G401 (cell line): Measurements from ENCODE around the gene SPSB1. TPM values are rescaled to one million over a fixed set of nuclear protein-coding genes. Genes with fewer than 3 reads are reported as not detected.

ENCODE experiments used
- DNase-seq: peaks from one replicate; pipeline ENCODE4 v3.0.0-alpha.2; 2015; ENCODE audit warnings: low spot score
- in situ Hi-C: cut with HindIII; loops from 2 replicates; pipeline ENCODE4 v1.10.0; 2016; ENCODE audit warnings: low sequenced_read_pairs, mixed read lengths
- total RNA-seq: library from RNA; depleted of rRNA; stranded (reverse); fragments of >200 nt; shearing (Covaris generic); gene quantifications from 2 replicates; pipeline ENCODE4 v1.2.3, GENCODE V29; 2014; rRNA removed

SPSB1 gene
- 25.1 and 38.8 TPM in 2 replicates for total RNA-seq

GRCh38 chr1:9292361-9293240 lies at the start of gene SPSB1:
TSS of gene SPSB1 (plus strand) at chr1:9292894. CDS start at chr1:9355892, 62,998 bp downstream.
- in situ Hi-C loops: loop anchor here (25.0 kb wide), 1 partner anchor 270 kb away; no protein-coding TSS in a partner anchor

GRCh38 chr1:9243066-9243739 lies 49.5 kb upstream of the SPSB1 start:
- no peak for DNase-seq
- in situ Hi-C loops: no loop called here

More at GRCh38 chr1:9292361-9293240, at the start of gene SPSB1:
- peak; percentile 19 for DNase-seq

- in situ Hi-C loops: no loop called here
- no peak for DNase-seq
Observed at GRCh38 chr1:9244501-9245229, 48.0 kb upstream of the SPSB1 start.

GRCh38 chr1:9245230-9245619 lies 47.5 kb upstream of the SPSB1 start:
- no peak for DNase-seq
- in situ Hi-C loops: no loop called here

- no peak for DNase-seq
- in situ Hi-C loops: no loop called here
Observed at GRCh38 chr1:9245661-9246060, 47.0 kb upstream of the SPSB1 start.

- in situ Hi-C loops: no loop called here
Observed at GRCh38 chr1:9246215-9246614, 46.5 kb upstream of the SPSB1 start.

GRCh38 chr1:9246841-9247785 lies 45.6 kb upstream of the SPSB1 start:
- DNase-seq: no peak
- in situ Hi-C loops: no loop called here

More at GRCh38 chr1:9246215-9246614, 46.5 kb upstream of the SPSB1 start:
- DNase-seq: no peak

GRCh38 chr1:9247894-9248293 lies 44.8 kb upstream of the SPSB1 start:
- in situ Hi-C loops: no loop called here
- DNase-seq: no peak

GRCh38 chr1:9248341-9249262 lies 44.1 kb upstream of the SPSB1 start:
- in situ Hi-C loops: no loop called here
- no peak for DNase-seq

- DNase-seq: no peak
- in situ Hi-C loops: no loop called here
Observed at GRCh38 chr1:9249263-9249533, 43.5 kb upstream of the SPSB1 start.

- in situ Hi-C loops: no loop called here
Observed at GRCh38 chr1:9249534-9250410, 42.9 kb upstream of the SPSB1 start.

GRCh38 chr1:9250411-9251381 lies 42.0 kb upstream of the SPSB1 start:
- DNase-seq: peak; percentile 34
- in situ Hi-C loops: no loop called here

More at GRCh38 chr1:9249534-9250410, 42.9 kb upstream of the SPSB1 start:
- DNase-seq: peak; percentile 32

GRCh38 chr1:9251501-9251900 lies 41.2 kb upstream of the SPSB1 start:
- DNase-seq: peak; percentile 63
- in situ Hi-C loops: no loop called here

GRCh38 chr1:9253004-9253403 lies 39.7 kb upstream of the SPSB1 start:
- DNase-seq: peak; percentile 61
- in situ Hi-C loops: no loop called here

- DNase-seq: peak; percentile 47
- in situ Hi-C loops: no loop called here
Observed at GRCh38 chr1:9253453-9254105, 39.1 kb upstream of the SPSB1 start.
